ENCODE results near the gene PIK3CA.

The PIK3CA gene

DNA sequence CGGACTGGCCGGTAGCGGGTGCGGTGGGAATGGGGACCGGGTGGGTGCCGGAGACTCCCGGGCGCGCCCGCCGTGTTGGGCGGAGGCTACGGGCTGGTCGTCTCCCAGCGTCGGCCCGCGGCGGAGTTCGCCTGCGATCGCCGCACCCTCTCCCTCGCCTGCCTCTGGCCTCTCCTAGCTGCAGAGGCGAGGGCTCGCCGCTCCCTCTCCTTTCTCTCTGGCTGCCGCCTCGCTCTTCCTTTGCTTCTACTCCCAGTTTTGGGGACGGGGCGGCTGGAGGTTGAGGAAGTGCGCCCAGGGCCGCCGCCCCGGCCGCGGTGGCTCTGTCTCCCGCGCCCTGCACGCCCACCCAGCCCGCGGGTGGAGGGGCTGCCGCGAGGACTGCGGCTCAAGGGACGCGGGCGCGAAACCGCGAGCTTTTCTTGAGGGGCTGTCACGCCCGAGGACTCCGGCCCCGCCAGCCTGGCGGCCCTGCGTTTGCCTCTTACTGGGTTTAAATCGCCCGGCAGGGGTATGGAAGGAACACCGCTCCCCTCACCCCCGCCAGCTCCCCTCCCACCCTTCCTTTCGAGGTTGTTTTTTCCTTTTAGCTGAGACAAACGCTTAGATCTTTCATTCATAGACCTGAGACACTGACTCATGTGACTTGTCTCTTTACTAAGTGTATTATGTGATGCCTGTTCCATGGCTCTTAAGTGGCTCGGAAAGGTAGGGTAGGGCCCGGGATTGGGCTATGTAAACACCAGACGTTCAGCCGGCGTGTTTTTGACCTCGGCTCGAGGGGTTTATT, 654 bp downstream of the PIK3CA start:
- no peak for DNase-seq (ENCODE audit: extremely low read depth, low read depth)
- TF ChIP-seq, protein P1, sequence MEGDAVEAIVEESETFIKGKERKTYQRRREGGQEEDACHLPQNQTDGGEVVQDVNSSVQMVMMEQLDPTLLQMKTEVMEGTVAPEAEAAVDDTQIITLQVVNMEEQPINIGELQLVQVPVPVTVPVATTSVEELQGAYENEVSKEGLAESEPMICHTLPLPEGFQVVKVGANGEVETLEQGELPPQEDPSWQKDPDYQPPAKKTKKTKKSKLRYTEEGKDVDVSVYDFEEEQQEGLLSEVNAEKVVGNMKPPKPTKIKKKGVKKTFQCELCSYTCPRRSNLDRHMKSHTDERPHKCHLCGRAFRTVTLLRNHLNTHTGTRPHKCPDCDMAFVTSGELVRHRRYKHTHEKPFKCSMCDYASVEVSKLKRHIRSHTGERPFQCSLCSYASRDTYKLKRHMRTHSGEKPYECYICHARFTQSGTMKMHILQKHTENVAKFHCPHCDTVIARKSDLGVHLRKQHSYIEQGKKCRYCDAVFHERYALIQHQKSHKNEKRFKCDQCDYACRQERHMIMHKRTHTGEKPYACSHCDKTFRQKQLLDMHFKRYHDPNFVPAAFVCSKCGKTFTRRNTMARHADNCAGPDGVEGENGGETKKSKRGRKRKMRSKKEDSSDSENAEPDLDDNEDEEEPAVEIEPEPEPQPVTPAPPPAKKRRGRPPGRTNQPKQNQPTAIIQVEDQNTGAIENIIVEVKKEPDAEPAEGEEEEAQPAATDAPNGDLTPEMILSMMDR (IDR thresholded peaks at IDR 0.05; ENCODE audit: low read depth, low read length), result no peak

DNA sequence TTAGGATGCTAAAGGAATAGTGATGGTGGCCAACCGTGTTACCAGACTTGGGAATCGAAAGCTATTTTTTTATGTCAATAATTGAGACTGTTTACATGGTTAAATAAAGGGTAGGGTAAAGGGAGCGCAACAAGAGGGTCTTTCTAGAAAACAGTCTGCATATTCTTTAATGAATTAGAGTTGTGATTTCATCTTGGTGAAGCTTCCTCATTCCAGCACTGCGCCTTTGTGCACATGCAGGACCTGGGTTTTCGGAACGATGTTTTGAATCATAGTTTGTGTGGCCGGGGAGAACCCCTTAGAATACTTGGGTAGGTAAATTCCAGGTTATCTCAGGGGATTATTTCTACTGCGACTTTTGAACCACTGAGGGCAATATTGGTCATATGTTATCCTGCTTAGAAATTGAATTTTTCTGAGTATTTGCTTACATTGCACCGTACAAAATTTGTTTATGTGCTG, 1.3 kb downstream of the PIK3CA start:
- TF ChIP-seq, protein P1 (IDR thresholded peaks at IDR 0.05; ENCODE audit: low read depth, low read length), result no peak
- no peak for DNase-seq (ENCODE audit: extremely low read depth, low read depth)

DNA sequence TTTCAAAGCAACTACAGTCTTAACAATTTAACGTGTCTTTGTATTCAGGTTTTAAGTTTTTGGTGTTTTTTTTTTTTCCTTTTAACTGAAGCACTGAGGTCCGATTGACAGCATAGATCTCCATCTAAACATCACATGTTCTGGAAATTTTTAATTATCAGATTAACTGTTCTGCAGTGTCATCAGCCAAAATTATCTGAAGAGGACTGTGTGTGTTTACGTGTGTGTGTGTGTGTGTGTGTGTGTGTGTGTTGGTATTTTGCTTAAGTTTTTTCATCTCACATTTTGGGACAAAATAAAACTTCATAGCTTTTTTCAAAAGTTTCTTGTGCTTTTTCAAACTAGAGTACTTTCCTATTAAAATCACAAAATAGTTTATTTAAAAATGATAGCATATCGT, 1.8 kb downstream of the PIK3CA start:
- TF ChIP-seq, protein P1 (IDR thresholded peaks at IDR 0.05; ENCODE audit: low read depth, low read length), result no peak
- no peak for DNase-seq (ENCODE audit: extremely low read depth, low read depth)

DNA sequence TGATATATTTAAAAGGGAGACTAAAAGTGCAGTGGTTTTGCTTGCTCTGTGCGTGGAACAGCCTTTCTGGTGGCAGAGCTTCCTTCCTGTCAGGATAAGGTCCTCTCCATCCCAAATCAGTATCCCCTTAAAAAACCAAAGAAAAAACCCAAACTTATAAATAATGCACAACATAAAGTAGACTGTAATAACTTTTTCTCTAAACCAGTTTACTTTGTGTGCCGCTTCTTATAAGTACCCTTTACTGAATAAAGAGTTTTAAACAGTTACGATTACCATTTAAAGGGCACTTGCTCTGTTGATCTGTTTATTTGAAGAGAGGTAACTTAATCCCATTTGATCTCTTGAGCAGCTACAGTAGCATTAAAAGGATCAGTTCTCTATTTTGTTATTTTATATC, 2.5 kb downstream of the PIK3CA start:
- TF ChIP-seq, protein P1 (IDR thresholded peaks at IDR 0.05; ENCODE audit: low read depth, low read length), result no peak
- DNase-seq (ENCODE audit: extremely low read depth, low read depth), result no peak

DNA sequence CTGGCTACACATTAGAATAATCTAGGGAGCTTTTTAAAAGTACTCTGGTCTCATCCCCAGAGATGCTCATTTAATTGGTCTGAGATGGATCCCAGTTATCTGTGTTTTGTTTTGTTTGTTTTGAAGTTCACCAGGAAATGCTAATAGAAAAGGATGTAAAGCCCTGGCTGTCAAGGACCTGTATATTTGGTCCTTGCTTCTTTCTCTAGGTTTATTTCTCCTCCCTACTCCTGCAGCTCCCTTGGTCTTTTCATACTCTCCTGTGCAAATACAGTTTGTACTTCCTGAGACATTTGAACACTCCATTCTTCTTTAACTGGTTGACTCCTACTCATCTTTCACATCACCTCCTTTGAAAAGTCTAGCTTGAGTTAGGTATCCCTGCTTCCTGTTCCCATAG, 3.3 kb downstream of the PIK3CA start:
- no peak for DNase-seq (ENCODE audit: extremely low read depth, low read depth)
- TF ChIP-seq, protein P1 (IDR thresholded peaks at IDR 0.05; ENCODE audit: low read depth, low read length), result no peak

DNA sequence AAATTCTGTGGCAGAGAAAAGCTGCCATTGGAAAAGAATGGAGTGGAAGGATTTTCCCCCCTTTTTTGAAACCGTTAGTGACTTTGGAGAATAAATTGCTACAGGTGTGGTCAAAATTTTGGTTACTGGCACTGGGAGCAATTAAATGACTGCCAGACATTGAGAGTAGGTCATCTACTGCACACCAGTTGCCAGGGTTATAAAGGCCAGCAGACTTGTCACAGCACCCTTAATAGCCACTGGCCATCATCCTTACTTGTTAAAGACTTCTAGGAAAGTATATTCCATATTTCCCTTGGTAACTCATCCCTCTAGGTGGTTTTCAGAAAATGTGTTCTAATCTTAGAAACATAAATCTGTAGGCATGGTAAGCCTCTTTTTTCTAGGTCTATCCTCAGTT, 8.0 kb downstream of the PIK3CA start:
- TF ChIP-seq, protein P1 (IDR thresholded peaks at IDR 0.05; ENCODE audit: low read depth, low read length), result no peak
- DNase-seq (ENCODE audit: extremely low read depth, low read depth), result no peak

DNA sequence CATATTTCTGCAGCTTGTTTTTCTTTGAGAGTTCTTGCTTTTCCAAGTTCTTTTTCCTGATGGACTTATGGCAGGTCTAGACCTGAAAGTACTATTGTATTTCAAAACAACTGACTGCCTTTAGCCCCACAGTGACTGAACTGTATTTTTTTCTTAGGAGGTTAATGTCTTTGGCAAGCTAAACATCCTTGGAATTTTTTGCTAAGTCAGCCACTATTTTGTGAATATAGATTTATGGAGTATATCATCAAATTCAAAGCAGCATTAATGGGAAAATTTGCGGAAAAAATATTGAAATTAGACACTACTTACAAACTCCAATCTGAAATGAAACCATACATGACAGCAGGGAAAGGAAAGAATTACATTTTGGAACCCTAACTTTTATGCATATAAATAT, 8.6 kb downstream of the PIK3CA start:
- TF ChIP-seq, protein P1 (IDR thresholded peaks at IDR 0.05; ENCODE audit: low read depth, low read length), result no peak
- no peak for DNase-seq (ENCODE audit: extremely low read depth, low read depth)

All from AG09319 (cell line).